Loucy (cell line): ENCODE data around the gene FANCB.

Experiments
- H2AFZ ChIP-seq: fragments of 200-600 bp; sonication (generic); 2 replicates; pipeline ENCODE4 v1.6.0; 2016; ENCODE audit warnings: antibody characterized with exemption, mild to moderate bottlenecking, low read length, moderate library complexity
- H3F3A ChIP-seq: fragments of 200-600 bp; 2 replicates; pipeline ENCODE4 v1.6.0; 2016; ENCODE audit warnings: antibody characterized with exemption, low read depth, mild to moderate bottlenecking
- H3K27me3 ChIP-seq: fragments of 200-600 bp; sonication (generic); 2 replicates; pipeline ENCODE4 v1.6.1; 2014; ENCODE audit warnings: low read length, mild to moderate bottlenecking; ENCODE audit not compliant: insufficient read depth, poor library complexity, severe bottlenecking
- H3K36me3 ChIP-seq: fragments of 200-600 bp; sonication (generic); 2 replicates; pipeline ENCODE4 v1.6.1; 2016; ENCODE audit warnings: low read length; ENCODE audit not compliant: insufficient read depth
- H3K4me1 ChIP-seq: fragments of 200-600 bp; sonication (generic); 2 replicates; pipeline ENCODE4 v1.5.1; 2014; ENCODE audit warnings: low read length, mild to moderate bottlenecking; ENCODE audit not compliant: insufficient read depth, poor library complexity, severe bottlenecking
- H3K4me2 ChIP-seq: fragments of 200-600 bp; sonication (generic); 2 replicates; pipeline ENCODE4 v1.6.0; 2014; ENCODE audit warnings: antibody characterized with exemption, low read length, low read depth, mild to moderate bottlenecking; ENCODE audit not compliant: poor library complexity, severe bottlenecking
- H3K4me3 ChIP-seq: fragments of 200-600 bp; sonication (generic); 2 replicates; pipeline ENCODE4 v1.5.1; 2014; ENCODE audit warnings: low read length, mild to moderate bottlenecking, mixed read lengths; ENCODE audit not compliant: poor library complexity, severe bottlenecking
- H3K79me2 ChIP-seq: fragments of 200-600 bp; sonication (generic); 2 replicates; pipeline ENCODE4 v1.6.1; 2014; ENCODE audit warnings: low read length; ENCODE audit not compliant: insufficient read depth
- H3K9ac ChIP-seq: fragments of 200-600 bp; sonication (generic); 2 replicates; pipeline ENCODE4 v1.6.0; 2014; ENCODE audit warnings: mild to moderate bottlenecking, low read depth, low read length, moderate library complexity; ENCODE audit not compliant: poor library complexity, severe bottlenecking
- H3K9me2 ChIP-seq: fragments of 200-600 bp; sonication (generic); replicated peaks from 2 replicates; pipeline ENCODE4 v1.6.1; 2016; ENCODE audit warnings: low read depth, low read length, mixed read lengths
- H3K9me3 ChIP-seq: fragments of 200-600 bp; sonication (generic); 2 replicates; pipeline ENCODE4 v1.6.1; 2014; ENCODE audit warnings: mild to moderate bottlenecking, antibody characterized with exemption, low read length, low read depth; ENCODE audit not compliant: insufficient read depth
- H4K20me1 ChIP-seq: fragments of 200-600 bp; sonication (generic); 2 replicates; pipeline ENCODE4 v1.6.0; 2014; ENCODE audit warnings: antibody characterized with exemption, low read length, mild to moderate bottlenecking; ENCODE audit not compliant: insufficient read depth, poor library complexity, severe bottlenecking
- CTCF ChIP-seq: fragments of 200-600 bp; sonication (generic); conservative IDR thresholded peaks from 2 replicates; pipeline ENCODE4 v1.5.1; 2014; ENCODE audit warnings: mild to moderate bottlenecking, antibody characterized with exemption, low read length
- EZH2phosphoT487 ChIP-seq: fragments of 200-600 bp; IDR thresholded peaks from 2 replicates; pipeline ENCODE4 v1.6.1; 2018; ENCODE audit warnings: antibody characterized with exemption, mild to moderate bottlenecking, moderate library complexity, borderline replicate concordance

FANCB gene

GRCh38 chrX:14871767-14872166, 1.1 kb downstream of the FANCB start:
- Histone ChIP-seq H3K4me3 (peak overlapping the region; percentile 86), H3K9ac (peak overlapping the region; percentile 71), H3K36me3 (peaks cover 16% of the 10 kb centered on the region; the same call in 1 of the 2 replicates), H3K9me2 (no peaks in the 10 kb centered on the region), H2AFZ (no peak overlapping the region), H3K27me3 (no peaks in the 10 kb centered on the region), H3K4me2 (peak overlapping the region; percentile 89), H3F3A (no peaks in the 10 kb centered on the region), H3K4me1 (peaks cover 26% of the 10 kb centered on the region), H3K9me3 (peaks cover 6% of the 10 kb centered on the region; the same call in 1 of the 2 replicates), H3K79me2 (peaks cover 64% of the 10 kb centered on the region), H4K20me1 (peaks cover 8% of the 10 kb centered on the region)
- TF ChIP-seq EZH2phosphoT487 (no peak), CTCF (no peak)

GRCh38 chrX:14865201-14865600, 7.7 kb downstream of the FANCB start:
- H3K9ac ChIP-seq, result no peak overlapping the region
- H3K27me3 ChIP-seq, result no peaks in the 10 kb centered on the region
- H3K4me2 ChIP-seq, result no peak overlapping the region
- no peak overlapping the region for H3K4me3 ChIP-seq
- no peaks in the 10 kb centered on the region for H3F3A ChIP-seq
- H2AFZ ChIP-seq, result no peak overlapping the region
- peaks cover 7% of the 10 kb centered on the region for H3K4me1 ChIP-seq
- TF ChIP-seq CTCF, result no peak
- no peak for TF ChIP-seq EZH2phosphoT487
- H3K9me2 ChIP-seq, result no peaks in the 10 kb centered on the region
- peaks cover 6% of the 10 kb centered on the region; the same call in 1 of the 2 replicates for H3K9me3 ChIP-seq
- no peaks in the 10 kb centered on the region for H4K20me1 ChIP-seq
- peaks cover 34% of the 10 kb centered on the region for H3K79me2 ChIP-seq
- peaks cover 16% of the 10 kb centered on the region; the same call in 1 of the 2 replicates for H3K36me3 ChIP-seq

GRCh38 chrX:14864631-14865030, 8.2 kb downstream of the FANCB start:
- Histone ChIP-seq H3K27me3 (no peaks in the 10 kb centered on the region), H4K20me1 (no peaks in the 10 kb centered on the region), H3K9me3 (peaks cover 6% of the 10 kb centered on the region; the same call in 1 of the 2 replicates), H3K4me1 (peaks cover 4% of the 10 kb centered on the region), H3K9me2 (no peaks in the 10 kb centered on the region), H3K36me3 (peaks cover 16% of the 10 kb centered on the region; the same call in 1 of the 2 replicates), H3F3A (no peaks in the 10 kb centered on the region), H2AFZ (no peak overlapping the region), H3K4me3 (no peak overlapping the region), H3K79me2 (peaks cover 34% of the 10 kb centered on the region), H3K4me2 (no peak overlapping the region), H3K9ac (no peak overlapping the region)
- TF ChIP-seq CTCF (no peak), EZH2phosphoT487 (no peak)
